A673 (cell line): ENCODE results near the gene SRRM1. TPM values are rescaled to one million over a fixed set of nuclear protein-coding genes. Genes with fewer than 3 reads are reported as not detected.

Source experiments
- BruUV-seq: library from RNA; stranded (reverse); fragments of 400-500 nt; replicated peaks from 2 replicates; lab custom pipeline; 2021; lab: Mats Ljungman, UMichigan
- CTCF ChIA-PET: fragments of 300-600 bp; sonication (Branson Sonifier 250); formaldehyde crosslinking; loops from one replicate; lab custom pipeline; 2022; ENCODE audit warnings: antibody characterized with exemption; lab: Charles Lee
- POLR2A ChIA-PET: fragments of 300-600 bp; sonication (Branson Sonifier 250); formaldehyde crosslinking; loops from one replicate; lab custom pipeline; 2022; ENCODE audit warnings: antibody characterized with exemption; ENCODE audit not compliant: low non-redundant PET; lab: Charles Lee
- DNase-seq: peaks from one replicate; pipeline ENCODE4 v3.0.0-alpha.2; 2015; ENCODE audit warnings: low spot score
- H3K27ac ChIP-seq: fragments of 200-600 bp; sonication (generic); 2 replicates; pipeline ENCODE4 v1.5.1; 2016; ENCODE audit warnings: mixed run types, low read depth, mild to moderate bottlenecking, mixed read lengths, antibody characterized with exemption, low read length; ENCODE audit not compliant: poor library complexity, severe bottlenecking
- H3K27me3 ChIP-seq: fragments of 200-600 bp; sonication (generic); replicated peaks from 2 replicates; pipeline ENCODE4 v1.6.1; 2017; ENCODE audit warnings: mixed run types, low read depth, mild to moderate bottlenecking, mixed read lengths, antibody characterized with exemption, low read length; ENCODE audit not compliant: insufficient read depth, poor library complexity
- H3K36me3 ChIP-seq: fragments of 200-600 bp; sonication (generic); 2 replicates; pipeline ENCODE4 v1.6.1; 2016; ENCODE audit warnings: mixed run types, mild to moderate bottlenecking, mixed read lengths, antibody characterized with exemption, low read length; ENCODE audit not compliant: insufficient read depth, poor library complexity, severe bottlenecking
- H3K4me1 ChIP-seq: fragments of 200-600 bp; sonication (generic); 2 replicates; pipeline ENCODE4 v1.6.1; 2017; ENCODE audit warnings: mixed run types, mild to moderate bottlenecking, mixed read lengths, antibody characterized with exemption, low read length; ENCODE audit not compliant: insufficient read depth, poor library complexity, severe bottlenecking
- H3K4me3 ChIP-seq: fragments of 200-600 bp; sonication (generic); 2 replicates; pipeline ENCODE4 v1.5.1; 2016; ENCODE audit warnings: low read depth, mixed run types, mild to moderate bottlenecking, mixed read lengths, low read length; ENCODE audit not compliant: poor library complexity, severe bottlenecking
- H3K9me3 ChIP-seq: fragments of 200-600 bp; sonication (generic); 2 replicates; pipeline ENCODE4 v1.6.1; 2016; ENCODE audit warnings: mixed run types, low read depth, mild to moderate bottlenecking, mixed read lengths, antibody characterized with exemption, low read length; ENCODE audit not compliant: poor library complexity, severe bottlenecking
- EZH2 ChIP-seq: fragments of 200-600 bp; sonication (generic); IDR thresholded peaks from 2 replicates; pipeline ENCODE4 v1.6.1; 2017; ENCODE audit warnings: borderline replicate concordance, low read depth, mild to moderate bottlenecking, mixed read lengths, antibody characterized with exemption, low read length; ENCODE audit not compliant: poor library complexity, severe bottlenecking
- intact Hi-C: fragments of 100-400 bp; cut with micrococcal nuclease; formaldehyde crosslinking; loops from one replicate; pipeline ENCODE4 v1.10.0; 2022; ENCODE audit not compliant: unreplicated experiment
- total RNA-seq: library from RNA; stranded (reverse); gene quantifications from 2 replicates; pipeline ENCODE4 v1.2.3, GENCODE V29; 2021
- TF ChIP-seq, protein P1 (sequence below): fragments of 300-800, 200-600 bp; sonication (generic); conservative IDR thresholded peaks from 2 replicates; pipeline ENCODE4 v1.5.1; 2017; ENCODE audit warnings: low read depth, mild to moderate bottlenecking, antibody characterized with exemption, low read length, moderate library complexity, mixed read lengths

Gene SRRM1
- total RNA-seq, 1 experiment from 2014 or later, result 185 TPM

- ChIA-PET CTCF (no interaction called here), POLR2A (no interaction called here)
- no TSS peak for BruUV-seq
- Histone ChIP-seq H3K4me1 (no peaks in the 10 kb centered on the region), H3K9me3 (no peaks in the 10 kb centered on the region), H3K27me3 (no peaks in the 10 kb centered on the region), H3K27ac (no peak overlapping the region), H3K4me3 (no peak overlapping the region), H3K36me3 (no peaks in the 10 kb centered on the region)
- intact Hi-C loops, result no loop called here
- DNase-seq, result no peak
- TF ChIP-seq, protein P1, sequence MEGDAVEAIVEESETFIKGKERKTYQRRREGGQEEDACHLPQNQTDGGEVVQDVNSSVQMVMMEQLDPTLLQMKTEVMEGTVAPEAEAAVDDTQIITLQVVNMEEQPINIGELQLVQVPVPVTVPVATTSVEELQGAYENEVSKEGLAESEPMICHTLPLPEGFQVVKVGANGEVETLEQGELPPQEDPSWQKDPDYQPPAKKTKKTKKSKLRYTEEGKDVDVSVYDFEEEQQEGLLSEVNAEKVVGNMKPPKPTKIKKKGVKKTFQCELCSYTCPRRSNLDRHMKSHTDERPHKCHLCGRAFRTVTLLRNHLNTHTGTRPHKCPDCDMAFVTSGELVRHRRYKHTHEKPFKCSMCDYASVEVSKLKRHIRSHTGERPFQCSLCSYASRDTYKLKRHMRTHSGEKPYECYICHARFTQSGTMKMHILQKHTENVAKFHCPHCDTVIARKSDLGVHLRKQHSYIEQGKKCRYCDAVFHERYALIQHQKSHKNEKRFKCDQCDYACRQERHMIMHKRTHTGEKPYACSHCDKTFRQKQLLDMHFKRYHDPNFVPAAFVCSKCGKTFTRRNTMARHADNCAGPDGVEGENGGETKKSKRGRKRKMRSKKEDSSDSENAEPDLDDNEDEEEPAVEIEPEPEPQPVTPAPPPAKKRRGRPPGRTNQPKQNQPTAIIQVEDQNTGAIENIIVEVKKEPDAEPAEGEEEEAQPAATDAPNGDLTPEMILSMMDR, result no peak
- no peak for TF ChIP-seq EZH2
Measured at GRCh38 chr1:24596401-24596880, 46.7 kb upstream of the SRRM1 start.

GRCh38 chr1:24599265-24599664 is 43.8 kb upstream of the SRRM1 start:
- H3K4me3 ChIP-seq, result no peak overlapping the region
- no peaks in the 10 kb centered on the region for H3K27me3 ChIP-seq
- no peaks in the 10 kb centered on the region for H3K4me1 ChIP-seq
- no peak for TF ChIP-seq EZH2
- TF ChIP-seq, protein P1, result no peak
- no peaks in the 10 kb centered on the region for H3K9me3 ChIP-seq
- DNase-seq, result no peak
- no peak overlapping the region for H3K27ac ChIP-seq
- intact Hi-C loops, result no loop called here
- BruUV-seq, result no TSS peak
- ChIA-PET POLR2A (no interaction called here), CTCF (no interaction called here)
- no peaks in the 10 kb centered on the region for H3K36me3 ChIP-seq

GRCh38 chr1:24600551-24600950 is 42.6 kb upstream of the SRRM1 start:
- ChIA-PET POLR2A (no interaction called here), CTCF (no interaction called here)
- intact Hi-C loops, result no loop called here
- Histone ChIP-seq H3K9me3 (no peaks in the 10 kb centered on the region), H3K27me3 (no peaks in the 10 kb centered on the region), H3K4me3 (no peak overlapping the region), H3K4me1 (no peaks in the 10 kb centered on the region), H3K27ac (no peak overlapping the region), H3K36me3 (no peaks in the 10 kb centered on the region)
- TF ChIP-seq, protein P1, result no peak
- no peak for TF ChIP-seq EZH2
- no peak for DNase-seq
- BruUV-seq, result no TSS peak
